Esophagus squamous epithelium (tissue), 4 donors: ENCODE data around the gene SIGLEC7.

ENCODE experiments used
- POLR2A ChIP-seq, 4 donors: fragments of 450-650 bp; IDR thresholded peaks; one replicate each; pipeline ENCODE4 v1.6.1; 2017; ENCODE audit warnings: antibody characterized with exemption in 4 of 4, mild to moderate bottlenecking in 4 of 4, moderate library complexity in 3 of 4
- TF ChIP-seq, protein P1 (sequence below), 6 experiments: fragments of 450-650 bp in 4 of 6; fragments of 200-600 bp in 2 of 6; sonication (generic) in 2 of 6; IDR thresholded peaks; one replicate each; pipeline ENCODE4 v1.5.1; 2016 to 2019; ENCODE audit warnings: antibody characterized with exemption in 6 of 6, mild to moderate bottlenecking in 4 of 6, moderate library complexity in 4 of 6

GRCh38 chr19:51097166-51097738, 44.8 kb upstream of the SIGLEC7 start:
- TF ChIP-seq, protein P1, sequence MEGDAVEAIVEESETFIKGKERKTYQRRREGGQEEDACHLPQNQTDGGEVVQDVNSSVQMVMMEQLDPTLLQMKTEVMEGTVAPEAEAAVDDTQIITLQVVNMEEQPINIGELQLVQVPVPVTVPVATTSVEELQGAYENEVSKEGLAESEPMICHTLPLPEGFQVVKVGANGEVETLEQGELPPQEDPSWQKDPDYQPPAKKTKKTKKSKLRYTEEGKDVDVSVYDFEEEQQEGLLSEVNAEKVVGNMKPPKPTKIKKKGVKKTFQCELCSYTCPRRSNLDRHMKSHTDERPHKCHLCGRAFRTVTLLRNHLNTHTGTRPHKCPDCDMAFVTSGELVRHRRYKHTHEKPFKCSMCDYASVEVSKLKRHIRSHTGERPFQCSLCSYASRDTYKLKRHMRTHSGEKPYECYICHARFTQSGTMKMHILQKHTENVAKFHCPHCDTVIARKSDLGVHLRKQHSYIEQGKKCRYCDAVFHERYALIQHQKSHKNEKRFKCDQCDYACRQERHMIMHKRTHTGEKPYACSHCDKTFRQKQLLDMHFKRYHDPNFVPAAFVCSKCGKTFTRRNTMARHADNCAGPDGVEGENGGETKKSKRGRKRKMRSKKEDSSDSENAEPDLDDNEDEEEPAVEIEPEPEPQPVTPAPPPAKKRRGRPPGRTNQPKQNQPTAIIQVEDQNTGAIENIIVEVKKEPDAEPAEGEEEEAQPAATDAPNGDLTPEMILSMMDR (IDR thresholded peaks at IDR 0.05) = peak; percentile 27 to 74 (median 65)
- no peak for TF ChIP-seq POLR2A (IDR thresholded peaks at IDR 0.05)
